ENCODE results near the gene SLK. TPM values are rescaled to one million over a fixed set of nuclear protein-coding genes. Genes with fewer than 3 reads are reported as not detected.

Gene SLK
- total RNA-seq, 1 donor from 2014 or later = 26.7 TPM

DNA sequence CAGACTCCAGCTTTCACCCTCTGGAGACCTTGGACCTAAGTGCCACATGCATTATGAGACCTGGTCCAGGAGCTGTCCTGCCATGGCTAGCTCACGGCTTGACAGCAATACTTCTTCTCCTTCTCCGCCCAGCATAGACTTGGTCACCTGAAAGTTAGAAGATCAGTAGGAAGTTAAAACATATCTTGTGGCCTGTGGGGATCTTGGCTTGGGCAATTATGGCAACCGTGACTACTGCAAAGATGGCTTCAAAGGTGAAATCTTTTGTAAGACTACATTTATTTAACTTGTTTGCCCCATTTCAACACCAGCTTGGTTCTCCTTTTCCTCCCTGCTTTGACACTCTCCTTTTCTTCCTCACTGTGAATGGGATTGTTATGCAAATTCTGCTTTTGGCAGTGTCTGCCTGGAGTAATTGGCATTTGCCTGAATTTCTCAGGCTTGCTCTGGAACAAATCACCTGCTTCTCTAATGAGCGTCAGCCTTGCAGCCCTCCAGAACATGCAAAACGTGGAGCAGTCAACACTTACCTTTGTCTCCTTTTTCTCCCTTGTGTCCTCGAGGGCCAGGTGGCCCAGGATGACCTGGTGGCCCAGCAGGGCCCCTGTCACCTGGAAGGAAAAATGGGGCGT is 65.3 kb downstream of the SLK start:
- intact Hi-C loops (cut with micrococcal nuclease) = no loop called here
- H3K4me1 Mint-ChIP-seq (ENCODE audit: low read depth) = peaks cover 3% of the 10 kb centered on the region
- no peaks in the 10 kb centered on the region for H3K9me3 Mint-ChIP-seq
- H3K27ac Mint-ChIP-seq = no peak overlapping the region
- no peak overlapping the region for H3K4me3 Mint-ChIP-seq (ENCODE audit: low read depth)
- H3K27me3 Mint-ChIP-seq (ENCODE audit: low read depth) = no peaks in the 10 kb centered on the region
- no peak for DNase-seq (ENCODE audit: low spot score)
- peaks cover 8% of the 10 kb centered on the region for H3K36me3 Mint-ChIP-seq (ENCODE audit: low read depth)

DNA sequence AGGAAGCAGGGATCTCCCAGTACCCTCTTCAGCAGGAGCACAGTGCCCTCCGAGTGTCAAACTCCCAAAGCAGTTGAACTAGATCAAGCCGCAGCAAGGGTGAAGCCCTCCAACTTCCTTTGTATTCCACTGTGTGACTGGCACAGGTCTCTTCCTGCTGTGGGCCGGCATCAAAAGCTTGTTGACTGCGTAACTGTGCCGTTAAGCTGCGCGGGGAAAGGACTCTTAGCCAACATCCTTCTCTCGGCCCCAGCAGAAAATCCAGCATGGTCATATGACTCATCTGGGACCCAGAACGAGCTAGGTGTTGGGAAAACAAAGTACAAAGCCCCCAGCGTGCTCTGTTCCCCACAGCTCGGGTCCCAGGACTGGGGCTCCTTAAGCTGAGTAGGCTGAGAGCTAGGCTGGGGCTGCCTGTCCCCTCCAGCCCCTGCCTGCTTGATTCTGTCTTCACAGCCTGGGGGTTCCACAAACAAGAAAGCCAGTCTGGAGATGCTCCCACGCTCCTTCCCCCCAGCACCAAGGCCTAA is 66.5 kb downstream of the SLK start:
- no peaks in the 10 kb centered on the region for H3K4me1 Mint-ChIP-seq (ENCODE audit: low read depth)
- H3K9me3 Mint-ChIP-seq = no peaks in the 10 kb centered on the region
- H3K4me3 Mint-ChIP-seq (ENCODE audit: low read depth) = no peak overlapping the region
- peaks cover 4% of the 10 kb centered on the region for H3K36me3 Mint-ChIP-seq (ENCODE audit: low read depth)
- H3K27ac Mint-ChIP-seq = no peak overlapping the region
- intact Hi-C loops (cut with micrococcal nuclease) = no loop called here
- H3K27me3 Mint-ChIP-seq (ENCODE audit: low read depth) = no peaks in the 10 kb centered on the region
- no peak for DNase-seq (ENCODE audit: low spot score)

DNA sequence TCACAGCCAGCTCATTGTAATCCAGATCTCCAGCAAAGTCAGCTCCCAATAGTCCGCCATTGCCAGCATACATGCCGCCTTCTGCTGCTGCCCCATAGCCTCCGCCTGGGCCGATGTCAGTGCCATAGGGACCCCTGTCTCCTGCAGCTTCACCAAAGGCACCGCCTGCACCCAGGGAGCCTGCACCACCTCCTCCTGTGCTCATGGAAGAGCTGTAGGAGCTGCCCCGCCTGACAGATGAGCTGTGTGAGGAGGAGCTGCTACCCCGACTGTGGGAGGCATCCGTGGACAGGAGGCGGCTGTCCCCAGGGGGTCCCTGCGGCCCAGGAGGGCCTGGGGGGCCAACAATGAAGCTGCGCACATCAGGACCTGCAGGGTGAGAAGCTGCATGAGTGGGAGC is 67.0 kb downstream of the SLK start:
- H3K9me3 Mint-ChIP-seq = no peaks in the 10 kb centered on the region
- no peak overlapping the region for H3K4me3 Mint-ChIP-seq (ENCODE audit: low read depth)
- H3K36me3 Mint-ChIP-seq (ENCODE audit: low read depth) = peaks cover 4% of the 10 kb centered on the region
- intact Hi-C loops (cut with micrococcal nuclease) = no loop called here
- H3K27ac Mint-ChIP-seq = no peak overlapping the region
- no peak for DNase-seq (ENCODE audit: low spot score)
- no peaks in the 10 kb centered on the region for H3K4me1 Mint-ChIP-seq (ENCODE audit: low read depth)
- H3K27me3 Mint-ChIP-seq (ENCODE audit: low read depth) = no peaks in the 10 kb centered on the region

DNA sequence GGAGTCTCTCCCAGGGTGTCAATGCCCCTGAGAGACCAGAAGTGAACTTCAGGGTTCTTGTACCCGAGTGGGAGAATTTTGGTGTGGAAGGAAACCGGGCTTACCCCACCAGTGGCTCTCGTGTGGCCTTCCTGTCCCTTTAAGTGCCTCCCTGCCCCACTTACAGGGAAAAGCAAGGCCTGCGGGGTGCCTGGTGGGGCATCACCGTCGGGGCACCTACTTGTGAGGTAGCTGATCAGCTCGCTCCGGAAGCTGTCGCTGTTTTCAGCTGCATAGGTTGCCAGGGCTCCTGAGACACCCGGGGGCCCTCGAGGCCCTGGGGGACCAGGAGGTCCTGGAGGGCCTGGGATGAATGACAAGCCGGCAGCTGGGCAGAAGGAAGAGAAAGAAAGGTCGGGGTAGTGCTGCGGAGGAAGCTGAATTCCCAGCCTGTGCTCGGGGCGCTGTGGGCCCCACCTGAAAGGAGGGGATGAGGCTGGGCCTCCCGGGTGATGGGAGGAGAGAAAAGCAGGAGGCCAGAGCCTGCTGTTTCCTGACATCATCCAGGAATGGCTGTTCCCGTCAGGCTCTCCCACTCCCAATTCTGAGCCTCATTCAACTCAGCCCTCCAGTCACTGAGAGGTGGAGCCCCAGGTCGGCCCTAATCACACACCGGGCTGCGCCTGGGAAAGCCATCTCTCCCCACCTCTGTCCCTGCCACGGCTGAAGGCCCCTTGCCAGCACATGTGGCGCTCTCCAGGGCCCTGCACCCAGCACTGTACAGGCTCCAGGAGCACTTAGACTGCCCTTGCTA is 67.7 kb downstream of the SLK start:
- Mint-ChIP-seq H3K36me3 (ENCODE audit: low read depth) (peaks cover 1% of the 10 kb centered on the region), H3K27ac (no peak overlapping the region), H3K4me1 (ENCODE audit: low read depth) (no peaks in the 10 kb centered on the region), H3K9me3 (no peaks in the 10 kb centered on the region), H3K27me3 (ENCODE audit: low read depth) (no peaks in the 10 kb centered on the region), H3K4me3 (ENCODE audit: low read depth) (no peak overlapping the region)
- intact Hi-C loops (cut with micrococcal nuclease) = no loop called here
- no peak for DNase-seq (ENCODE audit: low spot score)

DNA sequence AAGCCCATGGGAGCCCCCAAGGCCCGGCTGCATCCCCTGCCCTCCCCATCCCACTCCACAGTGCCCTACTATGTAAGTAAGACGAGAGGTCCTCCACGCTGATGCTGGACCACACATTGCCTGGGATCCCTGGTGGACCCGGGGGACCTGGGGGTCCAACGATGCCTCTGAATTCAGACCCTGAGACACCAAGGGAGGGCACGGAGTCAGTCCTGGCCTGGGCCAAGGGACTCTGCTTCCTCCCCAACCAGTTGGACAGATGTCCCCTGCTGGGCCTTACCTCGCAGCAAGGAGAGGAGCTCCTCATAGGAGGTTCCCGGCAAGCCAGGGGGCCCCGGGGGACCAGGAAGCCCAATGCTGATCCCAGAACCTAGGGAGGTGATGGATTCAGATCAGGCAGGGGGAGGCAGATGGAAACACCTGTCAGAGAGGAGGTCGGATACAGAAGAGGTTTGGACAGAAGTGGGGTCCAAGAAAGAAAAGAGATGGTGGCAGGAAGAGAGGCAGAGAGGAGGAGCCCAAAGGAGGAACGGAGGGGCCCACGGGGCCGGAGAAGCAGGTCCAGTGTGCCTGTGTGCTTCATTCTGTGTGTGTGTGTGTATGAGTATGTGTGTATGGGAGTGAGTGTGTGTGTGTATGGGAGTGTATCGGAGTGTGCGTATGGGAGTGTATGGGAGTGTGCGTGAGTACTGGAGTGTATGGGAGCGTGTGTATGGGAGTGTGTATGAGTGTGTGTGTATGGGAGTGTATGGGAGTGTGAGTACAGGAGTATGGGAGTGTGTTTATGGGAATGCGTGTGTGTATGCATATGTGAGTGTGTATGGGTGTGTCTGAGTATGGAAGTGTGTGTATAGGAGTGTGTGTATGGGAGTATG is 68.5 kb downstream of the SLK start:
- no peaks in the 10 kb centered on the region for H3K27me3 Mint-ChIP-seq (ENCODE audit: low read depth)
- intact Hi-C loops (cut with micrococcal nuclease) = no loop called here
- H3K4me1 Mint-ChIP-seq (ENCODE audit: low read depth) = no peaks in the 10 kb centered on the region
- H3K9me3 Mint-ChIP-seq = no peaks in the 10 kb centered on the region
- H3K4me3 Mint-ChIP-seq (ENCODE audit: low read depth) = no peak overlapping the region
- no peak overlapping the region for H3K27ac Mint-ChIP-seq
- H3K36me3 Mint-ChIP-seq (ENCODE audit: low read depth) = no peaks in the 10 kb centered on the region
- no peak for DNase-seq (ENCODE audit: low spot score)

DNA sequence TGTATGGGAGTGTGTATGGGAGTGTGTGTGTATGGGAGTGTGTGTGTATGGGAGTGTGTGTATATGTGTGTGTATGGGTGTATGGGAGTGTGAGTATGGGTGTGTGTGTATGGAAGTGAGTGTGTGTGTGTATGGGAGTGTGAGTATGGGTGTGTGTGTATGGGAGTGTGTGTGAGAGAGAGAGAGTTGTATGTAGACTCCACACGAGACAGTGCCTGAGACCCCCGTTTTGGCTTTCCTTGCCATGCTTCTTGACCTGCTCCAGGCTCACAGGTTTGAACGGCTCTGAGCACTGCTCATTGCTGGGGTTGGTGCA is 69.1 kb downstream of the SLK start:
- H3K9me3 Mint-ChIP-seq = no peaks in the 10 kb centered on the region
- no peaks in the 10 kb centered on the region for H3K4me1 Mint-ChIP-seq (ENCODE audit: low read depth)
- no peak overlapping the region for H3K27ac Mint-ChIP-seq
- no peaks in the 10 kb centered on the region for H3K36me3 Mint-ChIP-seq (ENCODE audit: low read depth)
- intact Hi-C loops (cut with micrococcal nuclease) = no loop called here
- no peak for DNase-seq (ENCODE audit: low spot score)
- H3K4me3 Mint-ChIP-seq (ENCODE audit: low read depth) = no peak overlapping the region
- no peaks in the 10 kb centered on the region for H3K27me3 Mint-ChIP-seq (ENCODE audit: low read depth)

DNA sequence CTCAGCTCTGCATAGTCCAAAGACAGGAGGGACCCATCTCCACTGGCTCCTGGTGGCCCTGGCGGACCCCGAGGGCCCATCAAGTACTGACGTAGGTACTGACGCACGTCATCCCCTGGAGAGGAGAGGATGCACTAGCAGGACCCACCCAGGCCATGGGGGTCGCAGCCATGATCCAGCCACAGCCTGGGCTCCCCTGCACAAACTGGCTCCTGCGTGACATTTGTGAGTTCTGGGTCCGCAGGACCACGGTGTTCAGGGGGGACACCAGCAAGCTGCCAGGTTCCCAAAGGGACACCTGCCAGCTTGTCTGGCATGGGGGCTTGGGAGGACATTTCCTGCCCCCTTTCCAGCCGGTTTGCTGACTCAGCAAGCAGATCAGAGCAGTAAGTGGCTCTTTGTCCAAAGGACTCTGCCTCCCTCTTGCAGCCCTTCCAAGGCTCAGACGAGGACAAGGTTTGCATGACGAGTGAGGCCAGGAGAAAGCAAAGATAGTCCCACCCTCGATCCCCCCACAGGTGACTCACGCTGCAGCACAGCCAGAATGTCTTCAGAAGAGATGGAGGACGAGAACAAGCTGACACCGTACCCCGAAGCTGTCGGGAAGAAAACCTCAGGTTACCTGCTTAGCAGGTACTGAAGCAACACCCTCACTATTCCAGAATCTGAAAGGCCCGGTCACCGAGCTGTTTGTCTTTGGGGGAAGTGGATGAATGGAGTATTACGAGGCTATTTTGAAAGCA is 69.7 kb downstream of the SLK start:
- Mint-ChIP-seq H3K9me3 (no peaks in the 10 kb centered on the region), H3K27ac (no peak overlapping the region), H3K27me3 (ENCODE audit: low read depth) (no peaks in the 10 kb centered on the region), H3K4me1 (ENCODE audit: low read depth) (no peaks in the 10 kb centered on the region), H3K4me3 (ENCODE audit: low read depth) (no peak overlapping the region), H3K36me3 (ENCODE audit: low read depth) (no peaks in the 10 kb centered on the region)
- intact Hi-C loops (cut with micrococcal nuclease) = no loop called here
- DNase-seq (ENCODE audit: low spot score) = no peak

DNA sequence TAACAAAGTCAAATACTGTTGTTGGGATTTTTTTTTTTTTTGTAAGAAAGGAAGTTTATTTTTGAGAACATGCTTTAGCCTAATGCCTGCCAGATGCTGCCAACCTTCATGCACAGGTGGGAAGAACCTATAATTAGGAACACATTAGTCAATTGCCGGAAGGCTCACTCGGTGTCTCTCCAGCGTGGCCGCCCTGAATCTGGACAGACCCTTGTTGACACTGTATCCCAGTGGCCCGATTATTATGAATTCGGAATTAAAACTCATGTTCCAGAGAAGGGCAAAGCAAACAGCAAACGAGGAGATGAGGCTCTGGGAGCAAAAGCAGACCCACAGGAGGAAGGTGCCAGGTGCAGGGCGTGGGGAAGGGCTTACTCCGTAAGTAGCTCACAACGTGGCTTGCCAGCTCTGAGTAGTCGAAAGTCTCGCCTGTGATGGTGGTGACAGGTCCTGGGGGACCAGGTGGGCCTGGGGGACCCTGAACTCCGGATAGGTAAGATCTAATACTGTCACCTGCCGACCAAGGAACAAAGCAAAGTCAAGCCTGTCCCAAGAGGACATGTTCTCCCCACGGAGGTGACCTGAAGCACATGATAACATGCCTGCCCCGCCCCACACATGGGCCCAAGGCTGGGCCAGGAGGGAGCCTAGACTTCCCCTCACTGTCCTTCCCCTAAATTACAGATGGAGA is 70.5 kb downstream of the SLK start:
- no peaks in the 10 kb centered on the region for H3K4me1 Mint-ChIP-seq (ENCODE audit: low read depth)
- intact Hi-C loops (cut with micrococcal nuclease) = no loop called here
- no peaks in the 10 kb centered on the region for H3K9me3 Mint-ChIP-seq
- DNase-seq (ENCODE audit: low spot score) = no peak
- no peaks in the 10 kb centered on the region for H3K27me3 Mint-ChIP-seq (ENCODE audit: low read depth)
- H3K27ac Mint-ChIP-seq = no peak overlapping the region
- H3K4me3 Mint-ChIP-seq (ENCODE audit: low read depth) = no peak overlapping the region
- H3K36me3 Mint-ChIP-seq (ENCODE audit: low read depth) = no peaks in the 10 kb centered on the region

DNA sequence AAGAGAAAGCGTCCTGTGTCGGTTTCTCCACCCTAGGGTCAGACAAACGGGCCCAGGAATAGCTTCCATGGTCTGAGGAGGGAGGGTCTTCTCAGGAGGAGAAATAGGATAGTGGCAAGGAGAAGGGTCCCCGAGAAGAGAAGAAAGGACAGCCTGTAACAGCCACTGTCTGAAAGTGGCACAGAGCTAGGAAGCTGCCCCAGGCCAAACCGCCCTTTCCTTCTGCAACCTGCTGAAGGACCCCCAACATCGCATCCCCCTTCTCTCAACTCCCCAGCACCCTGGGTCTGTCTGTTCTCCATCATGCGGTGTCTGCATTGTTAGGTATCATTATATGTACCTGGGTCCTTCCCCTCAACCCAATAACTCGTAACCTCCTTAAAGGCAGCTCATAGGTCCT is 71.6 kb downstream of the SLK start:
- H3K9me3 Mint-ChIP-seq = no peaks in the 10 kb centered on the region
- no peak overlapping the region for H3K4me3 Mint-ChIP-seq (ENCODE audit: low read depth)
- H3K36me3 Mint-ChIP-seq (ENCODE audit: low read depth) = no peaks in the 10 kb centered on the region
- no peaks in the 10 kb centered on the region for H3K27me3 Mint-ChIP-seq (ENCODE audit: low read depth)
- no peaks in the 10 kb centered on the region for H3K4me1 Mint-ChIP-seq (ENCODE audit: low read depth)
- H3K27ac Mint-ChIP-seq = no peak overlapping the region
- no peak for DNase-seq (ENCODE audit: low spot score)
- intact Hi-C loops (cut with micrococcal nuclease) = no loop called here

DNA sequence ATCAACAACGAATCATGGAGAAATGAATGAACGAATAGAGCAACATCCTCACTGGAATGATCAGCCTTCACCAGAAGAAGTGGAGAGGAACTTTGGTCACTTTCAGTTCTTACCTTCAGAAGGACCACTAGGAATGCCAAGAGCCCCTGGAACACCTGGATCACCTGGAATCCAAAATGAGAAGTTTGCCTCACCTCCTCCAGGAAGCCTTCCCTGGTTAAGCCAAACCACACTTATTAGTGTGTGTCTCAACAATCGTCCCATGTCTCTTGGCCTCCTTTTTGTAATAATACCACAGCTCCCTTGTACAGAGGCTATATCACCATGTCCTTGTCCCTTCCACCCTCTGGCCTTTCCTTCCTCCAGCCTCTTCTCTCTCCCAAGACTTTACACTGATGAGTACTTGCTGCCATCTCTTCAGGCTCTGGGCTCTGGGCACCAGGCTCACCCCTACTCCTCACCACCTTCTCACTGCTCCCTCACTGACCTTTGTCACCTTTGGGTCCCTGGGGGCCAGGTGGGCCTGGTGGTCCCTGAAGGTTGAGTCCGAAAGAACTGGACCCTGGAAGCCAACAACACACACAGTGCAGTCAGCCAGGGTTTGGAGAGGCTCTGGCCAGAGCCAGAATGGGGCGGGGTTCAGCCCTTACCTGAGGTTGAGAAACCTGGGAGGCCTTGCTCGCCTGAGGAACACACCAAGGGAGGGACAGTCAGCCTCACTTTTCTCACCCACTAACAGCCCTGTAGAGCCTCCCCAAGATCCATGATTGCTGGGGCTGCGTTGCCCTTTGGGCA is 72.2 kb downstream of the SLK start:
- Mint-ChIP-seq H3K4me3 (ENCODE audit: low read depth) (no peak overlapping the region), H3K4me1 (ENCODE audit: low read depth) (no peaks in the 10 kb centered on the region), H3K27ac (no peak overlapping the region), H3K9me3 (no peaks in the 10 kb centered on the region), H3K27me3 (ENCODE audit: low read depth) (no peaks in the 10 kb centered on the region), H3K36me3 (ENCODE audit: low read depth) (no peaks in the 10 kb centered on the region)
- DNase-seq (ENCODE audit: low spot score) = no peak
- intact Hi-C loops (cut with micrococcal nuclease) = no loop called here

DNA sequence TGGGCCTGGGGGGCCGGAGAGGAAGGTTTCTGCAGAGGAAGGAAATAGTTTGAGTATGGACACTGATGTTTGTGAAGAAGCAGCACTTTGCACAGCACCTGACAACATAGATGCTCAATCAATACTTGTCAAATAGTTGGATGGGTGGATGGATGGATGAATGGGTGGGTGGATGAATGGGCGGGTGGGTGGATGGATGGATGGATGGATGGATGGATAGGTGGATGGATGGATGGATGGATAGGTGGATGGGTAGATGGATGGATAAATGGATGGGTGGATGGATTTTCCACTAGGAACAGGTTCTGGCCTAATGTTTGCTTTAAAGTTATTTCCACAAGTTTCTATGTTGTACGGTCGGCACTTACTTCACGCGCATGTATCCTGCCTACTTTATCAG is 73.4 kb downstream of the SLK start:
- Mint-ChIP-seq H3K4me1 (ENCODE audit: low read depth) (no peaks in the 10 kb centered on the region), H3K36me3 (ENCODE audit: low read depth) (no peaks in the 10 kb centered on the region), H3K9me3 (no peaks in the 10 kb centered on the region), H3K27me3 (ENCODE audit: low read depth) (no peaks in the 10 kb centered on the region), H3K27ac (no peak overlapping the region), H3K4me3 (ENCODE audit: low read depth) (no peak overlapping the region)
- intact Hi-C loops (cut with micrococcal nuclease) = no loop called here
- DNase-seq (ENCODE audit: low spot score) = no peak

Data from activated T-helper 2 cell treated with anti-CD3 and anti-CD28 coated beads, Interferon-gamma antibody, Interleukin-2, Interleukin-4, amounts not matched to agents 10 μg/mL and 5 μg/mL and 100 μg/mL, durations not matched to agents 14 hours and 24 hours and 36 hours (primary cell).